Stimulated activated CD8-positive, alpha-beta memory T cell treated with anti-CD3 and anti-CD28 coated beads, Interleukin-2, amount 100 ng/mL, for 1 hour (primary cell): ENCODE results near the gene STPG2.
"Not testable (repeated sequence)": the region's sequence is repeated elsewhere in the genome, so short reads cannot be mapped to it uniquely, and the experiment has no call there.

Experiments
- DNase-seq, 2 donors: peaks; one replicate each; pipeline ENCODE4 v3.0.0-alpha.2; 2020; ENCODE audit warnings: low read depth in 2 of 2

STPG2 gene

GRCh38 chr4:97950836-97951235 is 192.4 kb downstream of the STPG2 start:
- no peak for DNase-seq

- no peak for DNase-seq
These were observed 200.3 kb downstream of the STPG2 start for GRCh38 chr4:97942951-97943350.

DNA sequence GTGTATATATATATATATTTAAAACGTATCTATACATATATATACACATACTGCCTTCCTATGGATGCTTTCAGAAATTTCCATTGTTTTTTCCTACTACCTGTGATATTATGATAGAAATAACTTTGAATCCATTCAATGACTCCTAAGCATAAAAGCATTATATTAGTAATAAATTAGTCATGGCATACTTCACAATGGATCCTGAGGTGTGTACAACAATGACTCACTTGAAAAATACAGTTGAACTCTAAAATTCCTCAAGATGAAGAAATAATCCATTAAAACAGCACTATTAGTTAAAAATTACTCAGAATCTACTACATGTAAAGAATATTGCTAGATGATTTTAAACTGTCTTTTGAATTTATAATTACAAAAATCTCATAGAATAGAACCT is 201.1 kb downstream of the STPG2 start:
- DNase-seq = no peak

DNA sequence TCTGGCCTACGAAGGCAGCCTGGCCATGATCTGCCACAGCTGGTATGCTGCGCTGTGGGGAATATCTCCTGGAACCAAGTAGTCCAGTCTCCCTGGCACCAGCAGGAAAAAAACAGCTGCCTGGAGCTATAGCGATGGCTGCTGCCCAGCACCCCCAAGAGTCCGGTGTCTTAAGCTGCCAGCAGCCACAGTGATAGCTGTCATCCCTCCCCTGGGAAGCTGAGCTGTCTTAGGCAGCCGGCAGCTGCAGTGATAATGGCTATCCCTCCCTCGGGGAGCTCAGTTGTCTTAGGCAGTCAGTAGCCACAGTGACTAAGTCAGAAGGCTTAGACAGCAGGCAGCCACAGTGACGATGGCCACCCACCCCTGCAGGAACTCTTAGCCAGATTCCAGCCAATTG is 205.1 kb downstream of the STPG2 start:
- no peak for DNase-seq

DNA sequence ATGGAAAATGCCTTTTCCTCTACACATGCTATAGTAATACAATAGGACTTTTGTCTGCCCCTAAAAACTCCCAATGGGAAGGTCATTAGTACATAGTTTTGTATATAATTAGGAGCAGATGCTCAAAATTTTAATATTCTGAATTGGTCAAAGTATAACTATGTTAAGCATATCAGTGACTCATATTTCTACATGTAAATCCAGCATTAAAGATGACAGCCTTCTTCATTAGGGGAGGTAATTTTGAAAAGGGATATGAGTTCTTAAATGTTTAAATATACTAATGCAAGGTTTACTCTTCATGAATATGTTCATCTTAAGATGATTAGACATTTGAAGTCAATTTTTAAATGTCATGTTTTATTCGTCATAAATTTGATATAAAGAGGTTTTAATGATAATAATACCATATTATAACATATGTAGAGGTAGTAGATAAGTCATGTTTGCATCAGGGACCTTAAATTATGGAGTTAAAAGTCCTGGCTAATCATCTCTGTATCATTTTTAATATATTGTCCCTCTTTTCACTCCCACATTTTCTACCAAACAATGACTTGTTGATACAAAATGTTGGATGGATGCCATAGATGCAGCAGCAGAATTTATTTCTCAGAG is 218.8 kb downstream of the STPG2 start:
- DNase-seq = no peak

DNA sequence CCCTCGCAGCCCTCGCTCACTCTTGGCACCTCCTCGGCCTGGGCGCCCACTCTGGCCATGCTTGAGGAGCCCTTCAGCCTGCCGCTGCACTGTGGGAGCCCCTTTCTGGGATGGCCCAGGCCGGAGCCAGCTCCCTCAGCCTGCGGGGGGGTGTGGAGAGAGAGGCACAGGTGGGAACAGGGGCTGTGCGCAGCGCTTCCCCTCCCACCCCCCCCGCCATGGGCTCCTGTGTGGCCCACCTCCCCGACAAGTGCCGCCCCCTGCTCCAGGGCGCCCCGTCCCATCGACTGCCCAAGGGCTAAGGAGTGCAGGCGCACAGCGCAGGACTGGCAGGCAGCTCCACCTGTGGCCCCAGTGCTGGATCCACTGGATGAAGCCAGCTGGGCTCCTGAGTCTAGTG is 220.2 kb downstream of the STPG2 start:
- no peak for DNase-seq

DNA sequence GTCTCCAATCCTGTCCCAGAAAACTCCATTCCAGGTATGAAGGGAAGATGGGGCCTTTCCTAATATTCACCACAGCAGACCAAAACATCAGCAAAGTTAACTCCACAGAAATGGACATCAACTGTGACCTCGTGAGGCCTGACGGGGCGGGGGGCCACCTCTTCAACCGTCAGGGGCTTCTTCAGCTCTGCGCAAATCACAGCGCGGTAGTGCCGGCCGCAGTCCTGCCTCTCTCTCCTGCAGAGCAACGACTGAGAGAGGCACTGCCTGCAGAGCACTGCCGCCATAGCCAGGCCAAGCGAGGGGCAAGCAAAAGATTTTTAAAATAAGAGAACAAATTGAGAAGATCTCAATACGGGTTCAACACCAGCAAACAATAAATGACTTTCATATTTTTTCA is 226.2 kb downstream of the STPG2 start:
- DNase-seq = no peak

DNA sequence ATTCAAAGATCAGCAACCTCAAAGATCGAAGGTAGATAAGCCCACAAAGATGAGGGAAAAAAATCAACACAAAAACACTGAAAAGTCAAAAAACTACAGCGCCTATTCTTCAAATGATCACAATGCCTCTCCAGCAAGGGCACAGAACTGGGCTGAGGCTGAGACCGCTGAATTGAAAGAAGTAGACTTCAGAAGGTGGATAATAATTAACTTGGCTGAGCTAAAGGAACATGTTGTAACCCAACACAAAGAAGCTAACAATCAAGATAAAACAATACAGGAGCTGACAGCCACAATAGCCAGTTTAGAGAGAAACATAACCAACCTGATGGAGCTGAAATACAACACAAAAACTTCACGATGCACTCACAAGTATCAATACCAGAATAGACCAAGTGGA is 231.1 kb downstream of the STPG2 start:
- no peak for DNase-seq

- no peak for DNase-seq
These were observed 231.9 kb downstream of the STPG2 start for GRCh38 chr4:97911236-97911906.

GRCh38 chr4:97910005-97910404 is 233.3 kb downstream of the STPG2 start:
- no peak for DNase-seq

DNA sequence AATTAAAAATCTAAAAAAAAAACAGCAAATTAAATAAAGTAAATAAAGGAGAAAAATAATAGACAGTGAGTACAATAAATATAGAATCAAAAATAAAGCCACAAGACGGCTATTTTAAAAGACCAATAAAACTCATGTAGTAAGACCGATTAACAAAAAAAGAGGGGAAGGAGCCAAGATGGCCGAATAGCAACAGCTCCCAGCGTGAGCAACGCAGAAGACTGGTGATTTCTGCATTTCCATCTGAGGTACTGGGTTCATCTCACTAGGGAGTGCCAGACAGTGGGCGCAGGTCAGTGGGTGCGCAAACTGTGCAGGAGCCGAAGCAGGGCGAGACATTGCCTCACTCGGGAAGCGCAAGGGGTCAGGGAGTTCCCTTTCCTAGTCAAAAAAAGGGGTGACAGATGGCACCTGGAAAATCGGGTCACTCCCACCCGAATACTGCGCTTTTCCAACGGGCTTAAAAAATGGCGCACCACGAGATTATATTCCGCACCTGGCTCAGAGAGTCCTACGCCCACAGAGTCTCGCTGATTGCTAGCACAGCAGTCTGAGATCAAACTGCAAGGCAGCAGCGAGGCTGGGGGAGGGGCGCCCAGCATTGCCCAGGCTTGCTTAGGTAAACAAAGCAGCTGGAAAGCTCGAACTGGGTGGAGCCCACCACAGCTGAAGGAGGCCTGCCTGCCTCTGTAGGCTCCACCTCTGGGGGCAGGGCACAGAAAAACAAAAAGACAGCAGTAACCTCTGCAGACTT is 239.7 kb downstream of the STPG2 start:
- DNase-seq = not testable (repeated sequence)

DNA sequence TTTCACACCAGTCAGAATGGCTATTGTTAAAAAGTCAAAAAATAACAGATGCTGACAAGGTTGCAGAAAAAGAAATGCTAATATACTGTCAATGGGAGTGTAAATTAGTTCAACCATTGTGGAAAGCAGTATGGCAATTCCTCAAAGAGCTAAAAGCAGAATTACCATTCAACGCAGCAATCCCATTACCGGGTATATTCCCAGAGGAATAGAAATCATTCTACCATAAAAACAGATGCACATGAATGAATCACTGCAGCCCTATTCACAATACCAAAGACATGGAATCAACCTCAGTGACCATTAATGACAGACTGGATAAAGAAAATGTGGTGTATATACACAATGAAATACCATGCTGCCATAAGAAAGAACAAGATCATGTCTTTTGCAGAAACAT is 243.0 kb downstream of the STPG2 start:
- DNase-seq = no peak

- DNase-seq = no peak
These were observed 250.5 kb downstream of the STPG2 start for GRCh38 chr4:97892592-97893266.

- DNase-seq = no peak
These were observed 263.3 kb downstream of the STPG2 start for GRCh38 chr4:97879942-97880341.

DNA sequence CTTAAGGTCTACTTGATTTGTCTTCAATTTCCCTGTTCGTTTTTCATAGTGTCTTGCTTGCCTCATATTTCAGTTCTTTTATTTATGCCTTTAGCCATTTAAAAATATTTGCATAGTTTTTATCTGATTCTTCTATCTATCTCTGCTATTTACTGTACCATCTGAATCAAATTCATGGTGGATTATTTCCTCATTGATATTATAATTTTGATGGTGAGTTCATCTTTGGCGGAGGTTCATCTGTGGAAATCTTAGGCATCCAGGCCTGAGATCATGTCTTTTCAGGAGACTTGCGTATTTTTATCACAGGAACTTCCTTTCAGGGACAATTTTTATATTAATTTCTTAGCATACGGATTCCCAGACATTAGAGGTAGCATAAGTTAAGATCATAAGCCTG is 275.2 kb downstream of the STPG2 start:
- no peak for DNase-seq

DNA sequence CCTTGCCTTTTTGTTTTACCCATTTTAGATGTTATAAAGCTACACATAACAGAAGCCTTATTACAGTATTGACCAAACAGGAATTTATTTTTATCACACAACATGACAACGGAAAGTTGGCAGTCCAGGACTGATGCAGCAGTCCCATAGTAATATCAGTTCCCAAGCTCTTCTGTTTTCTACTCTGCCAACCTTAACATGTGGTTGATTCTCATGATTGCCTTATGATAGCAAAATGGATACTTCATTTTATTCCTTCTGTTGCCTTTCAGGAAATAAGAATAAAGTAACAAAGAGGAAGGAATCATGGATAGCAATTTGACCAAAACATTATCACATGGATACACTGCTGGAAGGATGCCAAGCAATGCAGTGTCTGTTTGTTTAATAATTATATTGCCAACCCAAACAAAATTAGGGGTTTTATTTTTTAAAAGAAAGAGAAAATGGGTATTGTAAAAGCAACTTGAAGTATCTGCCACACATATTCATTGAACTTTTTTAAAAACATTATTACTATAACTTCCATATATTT is 275.7 kb downstream of the STPG2 start:
- DNase-seq = no peak

GRCh38 chr4:97866821-97867556 is 276.3 kb downstream of the STPG2 start:
- DNase-seq = no peak

- DNase-seq = no peak
These were observed 292.2 kb downstream of the STPG2 start for GRCh38 chr4:97851115-97851514.

GRCh38 chr4:97845758-97846157 is 297.5 kb downstream of the STPG2 start:
- DNase-seq = no peak

- DNase-seq = no peak
These were observed 301.8 kb downstream of the STPG2 start for GRCh38 chr4:97841512-97841911.

- DNase-seq = no peak
These were observed 306.6 kb downstream of the STPG2 start for GRCh38 chr4:97836662-97837061.

- DNase-seq = no peak
These were observed 314.6 kb downstream of the STPG2 start for GRCh38 chr4:97828646-97829045.
